Measurements from ENCODE around the gene PRMT5. TPM values are rescaled to one million over a fixed set of nuclear protein-coding genes. Genes with fewer than 3 reads are reported as not detected.

Gene PRMT5
- total RNA-seq, 1 experiment from 2014 or later, result 107 TPM

GRCh38 chr14:22910916-22911315 is 18.3 kb downstream of the PRMT5 start:
- no peaks in the 10 kb centered on the region for H3K27me3 Mint-ChIP-seq (ENCODE audit: insufficient read depth, unreplicated experiment)
- no peaks in the 10 kb centered on the region for H3K4me1 Mint-ChIP-seq (ENCODE audit: low read depth, unreplicated experiment)
- H3K9me3 Mint-ChIP-seq (ENCODE audit: unreplicated experiment), result no peaks in the 10 kb centered on the region
- H3K36me3 ChIP-seq (ENCODE audit: control insufficient read depth, insufficient read depth, low read length), result peaks cover 2% of the 10 kb centered on the region
- ChIA-PET POLR2A (no interaction called here), CTCF (no interaction called here)
- H3K4me3 ChIP-seq (ENCODE audit: low read depth, low read length), result no peak overlapping the region
- no peaks in the 10 kb centered on the region for H3K27me3 ChIP-seq (replicated peaks; ENCODE audit: control insufficient read depth, insufficient read depth, low read length)
- no peaks in the 10 kb centered on the region for H3K9me3 ChIP-seq
- TF ChIP-seq CTCF (IDR thresholded peaks at IDR 0.05; ENCODE audit: insufficient read depth in 1 of 2, low read depth in 1 of 2, low read length in 1 of 2, severe bottlenecking in 1 of 2, unreplicated experiment in 1 of 2), result no peak
- no peak overlapping the region for H3K27ac Mint-ChIP-seq (ENCODE audit: unreplicated experiment)
- no peak overlapping the region for H3K4me3 Mint-ChIP-seq (ENCODE audit: unreplicated experiment)
- intact Hi-C loops (cut with micrococcal nuclease; ENCODE audit: unreplicated experiment), result no loop called here
- no peaks in the 10 kb centered on the region for H3K4me1 ChIP-seq
- no peak for DNase-seq
- BruUV-seq (replicated peaks), result no TSS peak
- peaks cover 36% of the 10 kb centered on the region for H3K36me3 Mint-ChIP-seq (ENCODE audit: insufficient read depth, unreplicated experiment)

GRCh38 chr14:22908601-22909000 is 20.6 kb downstream of the PRMT5 start:
- no peaks in the 10 kb centered on the region for H3K27me3 Mint-ChIP-seq (ENCODE audit: insufficient read depth, unreplicated experiment)
- H3K4me1 Mint-ChIP-seq (ENCODE audit: low read depth, unreplicated experiment), result no peaks in the 10 kb centered on the region
- Histone ChIP-seq H3K27me3 (replicated peaks; ENCODE audit: control insufficient read depth, insufficient read depth, low read length) (no peaks in the 10 kb centered on the region), H3K4me1 (no peaks in the 10 kb centered on the region), H3K4me3 (ENCODE audit: low read depth, low read length) (no peak overlapping the region), H3K36me3 (ENCODE audit: control insufficient read depth, insufficient read depth, low read length) (peaks cover 5% of the 10 kb centered on the region), H3K9me3 (no peaks in the 10 kb centered on the region)
- no peak overlapping the region for H3K4me3 Mint-ChIP-seq (ENCODE audit: unreplicated experiment)
- intact Hi-C loops (cut with micrococcal nuclease; ENCODE audit: unreplicated experiment), result no loop called here
- ChIA-PET POLR2A (no interaction called here), CTCF (no interaction called here)
- H3K9me3 Mint-ChIP-seq (ENCODE audit: unreplicated experiment), result no peaks in the 10 kb centered on the region
- H3K36me3 Mint-ChIP-seq (ENCODE audit: insufficient read depth, unreplicated experiment), result peaks cover 59% of the 10 kb centered on the region
- DNase-seq, result no peak
- no peak overlapping the region for H3K27ac Mint-ChIP-seq (ENCODE audit: unreplicated experiment)
- no peak for TF ChIP-seq CTCF (IDR thresholded peaks at IDR 0.05; ENCODE audit: insufficient read depth in 1 of 2, low read depth in 1 of 2, low read length in 1 of 2, severe bottlenecking in 1 of 2, unreplicated experiment in 1 of 2)
- BruUV-seq (replicated peaks), result no TSS peak

- DNase-seq, result no peak
- Histone ChIP-seq H3K9me3 (no peaks in the 10 kb centered on the region), H3K27me3 (replicated peaks; ENCODE audit: control insufficient read depth, insufficient read depth, low read length) (no peaks in the 10 kb centered on the region), H3K4me1 (no peaks in the 10 kb centered on the region), H3K36me3 (ENCODE audit: control insufficient read depth, insufficient read depth, low read length) (peaks cover 9% of the 10 kb centered on the region), H3K4me3 (ENCODE audit: low read depth, low read length) (no peak overlapping the region)
- Mint-ChIP-seq H3K36me3 (ENCODE audit: insufficient read depth, unreplicated experiment) (peaks cover 71% of the 10 kb centered on the region), H3K9me3 (ENCODE audit: unreplicated experiment) (no peaks in the 10 kb centered on the region), H3K27ac (ENCODE audit: unreplicated experiment) (no peak overlapping the region), H3K4me3 (ENCODE audit: unreplicated experiment) (no peak overlapping the region), H3K27me3 (ENCODE audit: insufficient read depth, unreplicated experiment) (no peaks in the 10 kb centered on the region), H3K4me1 (ENCODE audit: low read depth, unreplicated experiment) (no peaks in the 10 kb centered on the region)
- intact Hi-C loops (cut with micrococcal nuclease; ENCODE audit: unreplicated experiment), result no loop called here
- ChIA-PET POLR2A (no interaction called here), CTCF (no interaction called here)
- no peak for TF ChIP-seq CTCF (IDR thresholded peaks at IDR 0.05; ENCODE audit: insufficient read depth in 1 of 2, low read depth in 1 of 2, low read length in 1 of 2, severe bottlenecking in 1 of 2, unreplicated experiment in 1 of 2)
- BruUV-seq (replicated peaks), result no TSS peak
Measured at GRCh38 chr14:22907429-22907828, 21.7 kb downstream of the PRMT5 start.

All from Caco-2 (cell line).